Natural killer cell (primary cell): ENCODE measurements around the gene RBKS. TPM values are rescaled to one million over a fixed set of nuclear protein-coding genes. Genes with fewer than 3 reads are reported as not detected.

Experiments used
- ATAC-seq, 3 donors: fragments of 150-1000 bp in 2 of 3; fragments of 200-7000 bp in 1 of 3; cut with Tn5 transposase; 1 replicate in 1 of 3; 2 replicates in 2 of 3; pipeline ENCODE4 v1.10.0; 2021; ENCODE audit warnings: mild to moderate bottlenecking in 2 of 3, moderate library complexity in 2 of 3
- DNase-seq, 2 donors: peaks; one replicate each; pipeline versions ENCODE4 v3.0.0 to v3.0.0-alpha.2; 2013 to 2021; ENCODE audit warnings: mixed read lengths in 1 of 2
- H3K27ac ChIP-seq: one replicate; pipeline ENCODE4 v1.5.1; 2013; ENCODE audit warnings: mild to moderate bottlenecking, low read length
- H3K27me3 ChIP-seq: one replicate; pipeline ENCODE4 v1.6.1; 2013; ENCODE audit warnings: low read length; ENCODE audit not compliant: control insufficient read depth, insufficient read depth
- H3K36me3 ChIP-seq: one replicate; pipeline ENCODE4 v1.6.1; 2013; ENCODE audit warnings: low read length; ENCODE audit not compliant: control insufficient read depth, insufficient read depth
- H3K4me1 ChIP-seq: one replicate; pipeline ENCODE4 v1.6.1; 2013; ENCODE audit warnings: low read length; ENCODE audit not compliant: control insufficient read depth, insufficient read depth
- H3K4me3 ChIP-seq: one replicate; pipeline ENCODE4 v1.5.1; 2013; ENCODE audit warnings: low read length
- H3K9me3 ChIP-seq: one replicate; pipeline ENCODE4 v1.6.1; 2013; ENCODE audit warnings: low read length; ENCODE audit not compliant: control insufficient read depth, insufficient read depth
- H3K27ac Mint-ChIP-seq, 2 donors: one replicate each; pipeline ENCODE4 v1.8.0; 2022; ENCODE audit warnings: mild to moderate bottlenecking in 2 of 2, mixed read lengths in 2 of 2, moderate library complexity in 1 of 2
- H3K27me3 Mint-ChIP-seq, 2 donors: one replicate each; pipeline ENCODE4 v1.8.0; 2022; ENCODE audit warnings: low read depth in 2 of 2, mixed read lengths in 2 of 2
- H3K36me3 Mint-ChIP-seq: one replicate; pipeline ENCODE4 v1.8.0; 2022; ENCODE audit warnings: mixed read lengths
- H3K4me1 Mint-ChIP-seq, 2 donors: one replicate each; pipeline ENCODE4 v1.8.0; 2022; ENCODE audit warnings: mixed read lengths in 2 of 2
- H3K4me3 Mint-ChIP-seq: one replicate; pipeline ENCODE4 v1.8.0; 2022; ENCODE audit warnings: mild to moderate bottlenecking, moderate library complexity, mixed read lengths
- H3K9me3 Mint-ChIP-seq, 2 donors: one replicate each; pipeline ENCODE4 v1.8.0; 2022; ENCODE audit warnings: mixed read lengths in 2 of 2
- CTCF ChIP-seq: fragments of 200-600 bp; IDR thresholded peaks from one replicate; pipeline ENCODE4 v1.8.0; 2022; ENCODE audit warnings: antibody characterized with exemption
- WGBS: methylation state at CpG from one replicate; pipeline ENCODE4 v1.1.7; 2013; ENCODE audit warnings: missing lambda C conversion rate; ENCODE audit not compliant: insufficient coverage; 5-methylcytosine and 5-hydroxymethylcytosine counted together
- intact Hi-C: fragments of 100-400 bp; cut with micrococcal nuclease; formaldehyde crosslinking; loops from one replicate; pipeline ENCODE4 v1.14.2; 2022
- total RNA-seq, 4 donors: library from RNA; stranded (reverse); fragments of 120-200 nt in 1 of 4; gene quantifications; one replicate each; pipeline versions ENCODE4 v1.2.3 to v1.2.4, GENCODE V29; 2013 to 2022

The RBKS gene
- total RNA-seq, 3 donors from 2014 or later (not counting 1 experiment from before 2014, with no cell fraction given) = 11.5 to 20.9 (median 12.8) TPM

GRCh38 chr2:27828305-27828704 lies 61.9 kb downstream of the RBKS start:
- H3K27me3 ChIP-seq = no peaks in the 10 kb centered on the region
- H3K4me3 ChIP-seq = no peak overlapping the region
- H3K36me3 ChIP-seq = no peaks in the 10 kb centered on the region
- Mint-ChIP-seq H3K4me3 (no peak overlapping the region), H3K27me3 (peaks cover 0 to 3% of the 10 kb centered on the region in 2 donors), H3K9me3 (peaks cover 0 to 3% of the 10 kb centered on the region in 2 donors), H3K4me1 (no peaks in the 10 kb centered on the region), H3K27ac (no peak overlapping the region), H3K36me3 (peaks cover 7% of the 10 kb centered on the region)
- no peak for DNase-seq
- H3K9me3 ChIP-seq = peaks cover 2% of the 10 kb centered on the region
- 100% methylated on average over 1 of the region's 1 CpG for WGBS
- intact Hi-C loops = no loop called here
- ATAC-seq = no peak
- no peak overlapping the region for H3K27ac ChIP-seq
- TF ChIP-seq CTCF = no peak
- H3K4me1 ChIP-seq = no peaks in the 10 kb centered on the region

- no peak for TF ChIP-seq CTCF
- ATAC-seq (no peak), DNase-seq (no peak)
- H3K4me3 Mint-ChIP-seq = no peak overlapping the region
- peaks cover 7% of the 10 kb centered on the region for H3K36me3 Mint-ChIP-seq
- WGBS = no CpG with 5 or more reads among the region's 1 CpG
- no peak overlapping the region for H3K27ac ChIP-seq
- H3K9me3 Mint-ChIP-seq = peaks cover 0 to 3% of the 10 kb centered on the region in 2 donors
- H3K4me1 Mint-ChIP-seq = no peaks in the 10 kb centered on the region
- no peaks in the 10 kb centered on the region for H3K27me3 Mint-ChIP-seq
- H3K27ac Mint-ChIP-seq = no peak overlapping the region
- no peaks in the 10 kb centered on the region for H3K36me3 ChIP-seq
- H3K27me3 ChIP-seq = no peaks in the 10 kb centered on the region
- H3K9me3 ChIP-seq = peaks cover 2% of the 10 kb centered on the region
- H3K4me1 ChIP-seq = no peaks in the 10 kb centered on the region
- no peak overlapping the region for H3K4me3 ChIP-seq
- intact Hi-C loops = no loop called here
Observed at GRCh38 chr2:27824401-27824800, 65.8 kb downstream of the RBKS start.

- WGBS = 90% methylated on average over 3 of the region's 5 CpGs
- no peak overlapping the region for H3K4me3 Mint-ChIP-seq
- DNase-seq = no peak
- Histone ChIP-seq H3K27ac (no peak overlapping the region), H3K9me3 (peaks cover 2% of the 10 kb centered on the region), H3K4me1 (no peaks in the 10 kb centered on the region), H3K27me3 (no peaks in the 10 kb centered on the region), H3K4me3 (no peak overlapping the region), H3K36me3 (no peaks in the 10 kb centered on the region)
- H3K36me3 Mint-ChIP-seq = peaks cover 7% of the 10 kb centered on the region
- no peak for ATAC-seq
- no peaks in the 10 kb centered on the region for H3K4me1 Mint-ChIP-seq
- peaks cover 0 to 3% of the 10 kb centered on the region in 2 donors for H3K9me3 Mint-ChIP-seq
- no peak for TF ChIP-seq CTCF
- no peak overlapping the region for H3K27ac Mint-ChIP-seq
- intact Hi-C loops = no loop called here
- H3K27me3 Mint-ChIP-seq = no peaks in the 10 kb centered on the region
Observed at GRCh38 chr2:27823569-27823968, 66.6 kb downstream of the RBKS start.

GRCh38 chr2:27823135-27823534 lies 67.1 kb downstream of the RBKS start:
- no peak overlapping the region for H3K4me3 Mint-ChIP-seq
- H3K9me3 Mint-ChIP-seq = peaks cover 0 to 3% of the 10 kb centered on the region in 2 donors
- no peak for DNase-seq
- Histone ChIP-seq H3K27me3 (no peaks in the 10 kb centered on the region), H3K36me3 (no peaks in the 10 kb centered on the region), H3K27ac (no peak overlapping the region), H3K9me3 (peaks cover 2% of the 10 kb centered on the region), H3K4me3 (no peak overlapping the region), H3K4me1 (no peaks in the 10 kb centered on the region)
- H3K36me3 Mint-ChIP-seq = peaks cover 7% of the 10 kb centered on the region
- intact Hi-C loops = no loop called here
- no peaks in the 10 kb centered on the region for H3K4me1 Mint-ChIP-seq
- ATAC-seq = no peak
- no peak for TF ChIP-seq CTCF
- no peak overlapping the region for H3K27ac Mint-ChIP-seq
- H3K27me3 Mint-ChIP-seq = no peaks in the 10 kb centered on the region
- 92% methylated on average over 3 of the region's 5 CpGs for WGBS
